Liver (tissue), 3 donors: ENCODE measurements around the gene RGS3.

Experiments
- ATF3 ChIP-seq: IDR thresholded peaks from 2 replicates; pipeline ENCODE4 v1.6.1; 2016; ENCODE audit warnings: antibody characterized with exemption
- CTCF ChIP-seq: fragments of 150-350 bp; IDR thresholded peaks from 2 replicates; pipeline ENCODE4 v1.5.1; 2017; ENCODE audit warnings: improper control_type of control experiment, low read depth, low read length; ENCODE audit not compliant: missing input control
- EGR1 ChIP-seq, 2 donors: IDR thresholded peaks; 2 replicates each; pipeline ENCODE4 v1.6.1; 2016 to 2018; ENCODE audit warnings: antibody characterized with exemption in 2 of 2, low read depth in 2 of 2
- GABPA ChIP-seq, 2 donors: IDR thresholded peaks in 1 of 2; conservative IDR thresholded peaks in 1 of 2; 2 replicates each; pipeline ENCODE4 v1.6.1; 2016; ENCODE audit warnings: antibody characterized with exemption in 2 of 2, mild to moderate bottlenecking in 1 of 2, moderate library complexity in 1 of 2
- JUND ChIP-seq, 2 donors: IDR thresholded peaks; 2 replicates each; pipeline ENCODE4 v1.6.1; 2016; ENCODE audit warnings: antibody characterized with exemption in 2 of 2
- MAX ChIP-seq: IDR thresholded peaks from 2 replicates; pipeline ENCODE4 v1.6.1; 2016; ENCODE audit warnings: antibody characterized with exemption
- RAD21 ChIP-seq, 2 donors: IDR thresholded peaks; 2 replicates each; pipeline ENCODE4 v1.6.1; 2016; ENCODE audit warnings: antibody characterized with exemption in 2 of 2, mild to moderate bottlenecking in 2 of 2
- RXRA ChIP-seq, 2 donors: IDR thresholded peaks; 2 replicates each; pipeline ENCODE4 v1.6.1; 2017 to 2018; ENCODE audit warnings: antibody characterized with exemption in 2 of 2, mild to moderate bottlenecking in 1 of 2
- SP1 ChIP-seq: IDR thresholded peaks from 2 replicates; pipeline ENCODE4 v1.6.1; 2018; ENCODE audit warnings: antibody characterized with exemption, mild to moderate bottlenecking
- TAF1 ChIP-seq: conservative IDR thresholded peaks from 2 replicates; pipeline ENCODE4 v1.6.1; 2016; ENCODE audit warnings: antibody characterized with exemption, mild to moderate bottlenecking
- YY1 ChIP-seq: IDR thresholded peaks from 2 replicates; pipeline ENCODE4 v1.6.1; 2016; ENCODE audit warnings: antibody characterized with exemption, mild to moderate bottlenecking
- TF ChIP-seq, protein P1 (sequence below): IDR thresholded peaks from 2 replicates; pipeline ENCODE4 v1.6.1; 2016; ENCODE audit warnings: antibody characterized with exemption
- TF ChIP-seq, protein P2 (sequence below): IDR thresholded peaks from 2 replicates; pipeline ENCODE4 v1.6.1; 2016; ENCODE audit warnings: antibody characterized with exemption, mild to moderate bottlenecking
- donor health status: healthy.
- donor health status: healthy.

DNA sequence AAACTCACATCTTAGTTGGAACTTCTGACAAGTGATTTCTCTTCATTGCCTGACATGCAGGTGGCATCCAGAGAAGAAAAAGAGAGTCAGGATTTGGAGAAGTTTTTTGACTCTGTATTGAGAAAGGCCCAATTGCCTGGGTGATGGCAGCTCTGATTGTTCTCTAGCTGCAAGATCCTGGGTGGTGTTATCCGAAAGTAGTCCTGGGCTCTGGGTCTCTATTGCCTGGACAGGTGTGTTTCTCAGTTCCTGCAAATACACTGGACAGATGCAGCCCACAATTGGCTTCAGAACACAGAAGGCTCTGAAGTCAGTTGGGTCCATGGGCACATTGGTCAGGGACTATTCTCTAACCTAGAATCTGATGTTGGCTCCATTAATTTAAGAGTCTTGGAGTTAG, 67.4 kb downstream of the RGS3 start:
- TF ChIP-seq RAD21 (IDR thresholded peaks at IDR 0.05) (no peak), SP1 (no peak), CTCF (no peak), JUND (IDR thresholded peaks at IDR 0.05) (no peak), TAF1 (no peak), GABPA (IDR thresholded peaks at IDR 0.05 in 1 of 2, conservative IDR thresholded peaks at IDR 0.05 in 1 of 2) (no peak), MAX (no peak), YY1 (no peak), ATF3 (no peak), RXRA (IDR thresholded peaks at IDR 0.05) (no peak), EGR1 (IDR thresholded peaks at IDR 0.05; ENCODE audit: low read depth in 2 of 2) (no peak)
- TF ChIP-seq, protein P1, sequence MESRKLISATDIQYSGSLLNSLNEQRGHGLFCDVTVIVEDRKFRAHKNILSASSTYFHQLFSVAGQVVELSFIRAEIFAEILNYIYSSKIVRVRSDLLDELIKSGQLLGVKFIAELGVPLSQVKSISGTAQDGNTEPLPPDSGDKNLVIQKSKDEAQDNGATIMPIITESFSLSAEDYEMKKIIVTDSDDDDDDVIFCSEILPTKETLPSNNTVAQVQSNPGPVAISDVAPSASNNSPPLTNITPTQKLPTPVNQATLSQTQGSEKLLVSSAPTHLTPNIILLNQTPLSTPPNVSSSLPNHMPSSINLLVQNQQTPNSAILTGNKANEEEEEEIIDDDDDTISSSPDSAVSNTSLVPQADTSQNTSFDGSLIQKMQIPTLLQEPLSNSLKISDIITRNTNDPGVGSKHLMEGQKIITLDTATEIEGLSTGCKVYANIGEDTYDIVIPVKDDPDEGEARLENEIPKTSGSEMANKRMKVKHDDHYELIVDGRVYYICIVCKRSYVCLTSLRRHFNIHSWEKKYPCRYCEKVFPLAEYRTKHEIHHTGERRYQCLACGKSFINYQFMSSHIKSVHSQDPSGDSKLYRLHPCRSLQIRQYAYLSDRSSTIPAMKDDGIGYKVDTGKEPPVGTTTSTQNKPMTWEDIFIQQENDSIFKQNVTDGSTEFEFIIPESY = no peak
- TF ChIP-seq, protein P2, sequence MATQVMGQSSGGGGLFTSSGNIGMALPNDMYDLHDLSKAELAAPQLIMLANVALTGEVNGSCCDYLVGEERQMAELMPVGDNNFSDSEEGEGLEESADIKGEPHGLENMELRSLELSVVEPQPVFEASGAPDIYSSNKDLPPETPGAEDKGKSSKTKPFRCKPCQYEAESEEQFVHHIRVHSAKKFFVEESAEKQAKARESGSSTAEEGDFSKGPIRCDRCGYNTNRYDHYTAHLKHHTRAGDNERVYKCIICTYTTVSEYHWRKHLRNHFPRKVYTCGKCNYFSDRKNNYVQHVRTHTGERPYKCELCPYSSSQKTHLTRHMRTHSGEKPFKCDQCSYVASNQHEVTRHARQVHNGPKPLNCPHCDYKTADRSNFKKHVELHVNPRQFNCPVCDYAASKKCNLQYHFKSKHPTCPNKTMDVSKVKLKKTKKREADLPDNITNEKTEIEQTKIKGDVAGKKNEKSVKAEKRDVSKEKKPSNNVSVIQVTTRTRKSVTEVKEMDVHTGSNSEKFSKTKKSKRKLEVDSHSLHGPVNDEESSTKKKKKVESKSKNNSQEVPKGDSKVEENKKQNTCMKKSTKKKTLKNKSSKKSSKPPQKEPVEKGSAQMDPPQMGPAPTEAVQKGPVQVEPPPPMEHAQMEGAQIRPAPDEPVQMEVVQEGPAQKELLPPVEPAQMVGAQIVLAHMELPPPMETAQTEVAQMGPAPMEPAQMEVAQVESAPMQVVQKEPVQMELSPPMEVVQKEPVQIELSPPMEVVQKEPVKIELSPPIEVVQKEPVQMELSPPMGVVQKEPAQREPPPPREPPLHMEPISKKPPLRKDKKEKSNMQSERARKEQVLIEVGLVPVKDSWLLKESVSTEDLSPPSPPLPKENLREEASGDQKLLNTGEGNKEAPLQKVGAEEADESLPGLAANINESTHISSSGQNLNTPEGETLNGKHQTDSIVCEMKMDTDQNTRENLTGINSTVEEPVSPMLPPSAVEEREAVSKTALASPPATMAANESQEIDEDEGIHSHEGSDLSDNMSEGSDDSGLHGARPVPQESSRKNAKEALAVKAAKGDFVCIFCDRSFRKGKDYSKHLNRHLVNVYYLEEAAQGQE = no peak
